Thoracic aorta (tissue), 2 donors: ENCODE data around the gene EFHC1. TPM values are rescaled to one million over a fixed set of nuclear protein-coding genes. Genes with fewer than 3 reads are reported as not detected.
A peak's percentile ranks its signal among the peaks of the same experiment; 100 is the strongest.

ENCODE experiments used
- ATAC-seq: fragments of 150-250 bp; one replicate; pipeline ENCODE4 v1.8.0; 2017; ENCODE audit warnings: low read depth; ENCODE audit not compliant: insufficient number of reproducible peaks, low FRiP score
- DNase-seq: peaks from one replicate; pipeline ENCODE4 v3.0.0-alpha.2; 2020; ENCODE audit warnings: low spot score
- H3K27ac ChIP-seq, 2 donors: fragments of 200-600 bp; sonication (generic); 1 replicate in 1 of 2; 2 replicates in 1 of 2; pipeline ENCODE4 v1.5.1; 2016; ENCODE audit warnings: mild to moderate bottlenecking in 2 of 2, moderate library complexity in 2 of 2
- H3K27me3 ChIP-seq: fragments of 200-600 bp; sonication (generic); replicated peaks from 2 replicates; pipeline ENCODE4 v1.6.0; 2016; ENCODE audit warnings: mild to moderate bottlenecking; ENCODE audit not compliant: insufficient read depth
- H3K36me3 ChIP-seq: fragments of 200-600 bp; sonication (generic); one replicate; pipeline ENCODE4 v1.5.1; 2016
- H3K4me1 ChIP-seq, 2 donors: fragments of 200-600 bp; sonication (generic); 1 replicate in 1 of 2; 2 replicates in 1 of 2; pipeline versions ENCODE4 v1.5.1 to v1.6.0; 2016; ENCODE audit warnings: low read depth in 2 of 2, mild to moderate bottlenecking in 1 of 2; ENCODE audit not compliant: control insufficient read depth in 1 of 2
- H3K4me3 ChIP-seq: fragments of 200-600 bp; sonication (generic); 2 replicates; pipeline ENCODE4 v1.5.1; 2016; ENCODE audit warnings: mild to moderate bottlenecking
- H3K9me3 ChIP-seq: fragments of 200-600 bp; sonication (generic); 2 replicates; pipeline ENCODE4 v1.5.1; 2016
- CTCF ChIP-seq: fragments of 200-600 bp; sonication (generic); IDR thresholded peaks from one replicate; pipeline ENCODE4 v1.5.1; 2019; ENCODE audit warnings: antibody characterized with exemption
- total RNA-seq, 2 donors: library from RNA; depleted of rRNA; stranded (reverse); fragments of >200 nt; gene quantifications; one replicate each; pipeline versions ENCODE4 v1.1.0 to v1.2.3, GENCODE V29; 2016

The EFHC1 gene
- total RNA-seq, 2 donors from 2014 or later, result 13.5 to 14.9 TPM

- no peak overlapping the region for H3K4me3 ChIP-seq
- DNase-seq, result no peak
- peak overlapping the region; percentile 83 to 93 for H3K27ac ChIP-seq
- H3K27me3 ChIP-seq, result no peaks in the 10 kb centered on the region
- no peak for ATAC-seq
- H3K9me3 ChIP-seq, result no peaks in the 10 kb centered on the region
- no peak for TF ChIP-seq CTCF
- H3K36me3 ChIP-seq, result peaks cover 22% of the 10 kb centered on the region
- H3K4me1 ChIP-seq, result peaks cover 51 to 88% of the 10 kb centered on the region in 2 donors
These were observed 93.3 kb downstream of the EFHC1 start for GRCh38 chr6:52513464-52513863.

GRCh38 chr6:52513896-52514295 lies 93.8 kb downstream of the EFHC1 start:
- Histone ChIP-seq H3K4me3 (no peak overlapping the region), H3K4me1 (peaks cover 52 to 88% of the 10 kb centered on the region in 2 donors), H3K27ac (peak overlapping the region in 1 of 2 donors; percentile 93), H3K36me3 (peaks cover 20% of the 10 kb centered on the region), H3K9me3 (no peaks in the 10 kb centered on the region), H3K27me3 (no peaks in the 10 kb centered on the region)
- no peak for TF ChIP-seq CTCF
- ATAC-seq (no peak), DNase-seq (no peak)

GRCh38 chr6:52514514-52514913 lies 94.4 kb downstream of the EFHC1 start:
- no peak for TF ChIP-seq CTCF
- no peaks in the 10 kb centered on the region for H3K27me3 ChIP-seq
- ATAC-seq (no peak), DNase-seq (no peak)
- H3K4me1 ChIP-seq, result peaks cover 55 to 84% of the 10 kb centered on the region in 2 donors
- H3K27ac ChIP-seq, result peak overlapping the region; percentile 3 to 93
- no peaks in the 10 kb centered on the region for H3K9me3 ChIP-seq
- peaks cover 14% of the 10 kb centered on the region for H3K36me3 ChIP-seq
- H3K4me3 ChIP-seq, result no peak overlapping the region

- TF ChIP-seq CTCF, result no peak
- DNase-seq (no peak), ATAC-seq (no peak)
- Histone ChIP-seq H3K9me3 (no peaks in the 10 kb centered on the region), H3K36me3 (peaks cover 14% of the 10 kb centered on the region), H3K27me3 (no peaks in the 10 kb centered on the region), H3K4me1 (peaks cover 48 to 84% of the 10 kb centered on the region in 2 donors), H3K4me3 (no peak overlapping the region), H3K27ac (peak overlapping the region in 1 of 2 donors; percentile 93)
These were observed 95.2 kb downstream of the EFHC1 start for GRCh38 chr6:52515219-52515960.

GRCh38 chr6:52516269-52516668 lies 96.1 kb downstream of the EFHC1 start:
- no peak for DNase-seq
- ATAC-seq, result no peak
- H3K4me1 ChIP-seq, result peaks cover 41 to 85% of the 10 kb centered on the region in 2 donors
- H3K27ac ChIP-seq, result peak overlapping the region in 1 of 2 donors; percentile 4
- H3K9me3 ChIP-seq, result no peaks in the 10 kb centered on the region
- no peak overlapping the region for H3K4me3 ChIP-seq
- no peak for TF ChIP-seq CTCF
- no peaks in the 10 kb centered on the region for H3K27me3 ChIP-seq
- H3K36me3 ChIP-seq, result peaks cover 14% of the 10 kb centered on the region
